Prostate gland (tissue), 2 donors: ENCODE measurements around the gene CHODL. TPM values are rescaled to one million over a fixed set of nuclear protein-coding genes. Genes with fewer than 3 reads are reported as not detected.

Experiments
- DNase-seq: peaks from one replicate; pipeline ENCODE4 v3.0.0-alpha.2; 2019; ENCODE audit warnings: low spot score
- H3K27ac ChIP-seq, 2 donors: fragments of 200-600 bp; sonication (generic); 2 replicates each; pipeline ENCODE4 v1.5.1; 2017 to 2019
- H3K27me3 ChIP-seq: fragments of 200-600 bp; sonication (generic); replicated peaks from 2 replicates; pipeline ENCODE4 v1.5.1; 2019; ENCODE audit not compliant: insufficient read depth
- H3K36me3 ChIP-seq, 2 donors: fragments of 200-600 bp; sonication (generic); 1 replicate in 1 of 2; 2 replicates in 1 of 2; pipeline versions ENCODE4 v1.5.1 to v1.8.1; 2017 to 2019
- H3K4me1 ChIP-seq: fragments of 200-600 bp; sonication (generic); replicated peaks from 2 replicates; pipeline ENCODE4 v1.5.1; 2019
- H3K4me3 ChIP-seq, 2 donors: fragments of 200-600 bp; sonication (generic); 2 replicates each; pipeline ENCODE4 v1.5.1; 2017 to 2019
- H3K9me3 ChIP-seq: fragments of 200-600 bp; sonication (generic); 2 replicates; pipeline ENCODE4 v1.5.1; 2017
- CTCF ChIP-seq, 4 experiments: fragments of 200-600 bp in 2 of 4; fragments of 450-650 bp in 2 of 4; sonication (generic) in 2 of 4; IDR thresholded peaks; 1 replicate in 3 of 4; 2 replicates in 1 of 4; pipeline ENCODE4 v1.5.1; 2016 to 2019; ENCODE audit warnings: antibody characterized with exemption in 4 of 4, mild to moderate bottlenecking in 2 of 4, moderate library complexity in 2 of 4
- POLR2A ChIP-seq: fragments of 450-650 bp; IDR thresholded peaks from one replicate; pipeline ENCODE4 v1.6.1; 2016; ENCODE audit warnings: antibody characterized with exemption, mild to moderate bottlenecking
- POLR2AphosphoS5 ChIP-seq: sonication (generic); formaldehyde crosslinking; IDR thresholded peaks from one replicate; pipeline ENCODE4 v1.6.1; 2017; ENCODE audit warnings: antibody characterized with exemption
- WGBS: methylation state at CpG from one replicate; pipeline ENCODE4 v1.1.5; 2018; 5-methylcytosine and 5-hydroxymethylcytosine counted together
- intact Hi-C: fragments of 100-400 bp; cut with DNase I; formaldehyde crosslinking; loops from one replicate; pipeline ENCODE4 v1.14.2; 2022
- total RNA-seq, 2 donors: library from RNA; depleted of rRNA; stranded (reverse); fragments of >200 nt; gene quantifications; one replicate each; pipeline ENCODE4 v1.1.0, GENCODE V29; 2016

The CHODL gene
- total RNA-seq, 2 donors from 2014 or later = 0.59 to 103 TPM

GRCh38 chr21:18274370-18274769 lies 29.7 kb downstream of the CHODL start:
- H3K4me3 ChIP-seq = no peak overlapping the region
- H3K27ac ChIP-seq = no peak overlapping the region
- no peaks in the 10 kb centered on the region for H3K9me3 ChIP-seq
- intact Hi-C loops = no loop called here
- DNase-seq = no peak
- 56% methylated on average over 5 of the region's 5 CpGs for WGBS
- no peaks in the 10 kb centered on the region for H3K4me1 ChIP-seq
- H3K36me3 ChIP-seq = no peaks in the 10 kb centered on the region
- H3K27me3 ChIP-seq = no peaks in the 10 kb centered on the region
- TF ChIP-seq POLR2A (no peak), POLR2AphosphoS5 (no peak), CTCF (IDR thresholded peaks at IDR 0.05) (no peak)

- Histone ChIP-seq H3K36me3 (no peaks in the 10 kb centered on the region), H3K27me3 (no peaks in the 10 kb centered on the region), H3K27ac (no peak overlapping the region), H3K9me3 (no peaks in the 10 kb centered on the region), H3K4me3 (no peak overlapping the region), H3K4me1 (no peaks in the 10 kb centered on the region)
- TF ChIP-seq POLR2A (no peak), CTCF (IDR thresholded peaks at IDR 0.05) (no peak), POLR2AphosphoS5 (no peak)
- WGBS = 68% methylated on average over 3 of the region's 3 CpGs
- intact Hi-C loops = no loop called here
- DNase-seq = no peak
Measured at GRCh38 chr21:18275781-18276180, 31.1 kb downstream of the CHODL start.

GRCh38 chr21:18285379-18285778 lies 40.7 kb downstream of the CHODL start:
- Histone ChIP-seq H3K27ac (no peak overlapping the region), H3K4me1 (no peaks in the 10 kb centered on the region), H3K36me3 (no peaks in the 10 kb centered on the region), H3K4me3 (no peak overlapping the region), H3K9me3 (no peaks in the 10 kb centered on the region), H3K27me3 (no peaks in the 10 kb centered on the region)
- no peak for DNase-seq
- intact Hi-C loops = no loop called here
- WGBS = 54% methylated on average over 4 of the region's 4 CpGs
- TF ChIP-seq POLR2A = no peak
- no peak for TF ChIP-seq CTCF (IDR thresholded peaks at IDR 0.05)
- no peak for TF ChIP-seq POLR2AphosphoS5

- Histone ChIP-seq H3K4me3 (no peak overlapping the region), H3K4me1 (no peaks in the 10 kb centered on the region), H3K9me3 (no peaks in the 10 kb centered on the region), H3K27me3 (no peaks in the 10 kb centered on the region), H3K27ac (no peak overlapping the region), H3K36me3 (no peaks in the 10 kb centered on the region)
- TF ChIP-seq CTCF (IDR thresholded peaks at IDR 0.05) = no peak
- intact Hi-C loops = no loop called here
- WGBS = 77% methylated on average over 2 of the region's 2 CpGs
- no peak for DNase-seq
Measured at GRCh38 chr21:18289876-18290275, 45.2 kb downstream of the CHODL start.

GRCh38 chr21:18294100-18294499 lies 49.5 kb downstream of the CHODL start:
- TF ChIP-seq POLR2A (no peak), CTCF (IDR thresholded peaks at IDR 0.05) (no peak), POLR2AphosphoS5 (no peak)
- WGBS = 89% methylated on average over 9 of the region's 9 CpGs
- Histone ChIP-seq H3K4me1 (no peaks in the 10 kb centered on the region), H3K9me3 (no peaks in the 10 kb centered on the region), H3K27ac (no peak overlapping the region), H3K36me3 (no peaks in the 10 kb centered on the region), H3K27me3 (no peaks in the 10 kb centered on the region), H3K4me3 (no peak overlapping the region)
- intact Hi-C loops = no loop called here
- no peak for DNase-seq
